ENCODE data around the gene ZNF185.

ZNF185 gene

DNA sequence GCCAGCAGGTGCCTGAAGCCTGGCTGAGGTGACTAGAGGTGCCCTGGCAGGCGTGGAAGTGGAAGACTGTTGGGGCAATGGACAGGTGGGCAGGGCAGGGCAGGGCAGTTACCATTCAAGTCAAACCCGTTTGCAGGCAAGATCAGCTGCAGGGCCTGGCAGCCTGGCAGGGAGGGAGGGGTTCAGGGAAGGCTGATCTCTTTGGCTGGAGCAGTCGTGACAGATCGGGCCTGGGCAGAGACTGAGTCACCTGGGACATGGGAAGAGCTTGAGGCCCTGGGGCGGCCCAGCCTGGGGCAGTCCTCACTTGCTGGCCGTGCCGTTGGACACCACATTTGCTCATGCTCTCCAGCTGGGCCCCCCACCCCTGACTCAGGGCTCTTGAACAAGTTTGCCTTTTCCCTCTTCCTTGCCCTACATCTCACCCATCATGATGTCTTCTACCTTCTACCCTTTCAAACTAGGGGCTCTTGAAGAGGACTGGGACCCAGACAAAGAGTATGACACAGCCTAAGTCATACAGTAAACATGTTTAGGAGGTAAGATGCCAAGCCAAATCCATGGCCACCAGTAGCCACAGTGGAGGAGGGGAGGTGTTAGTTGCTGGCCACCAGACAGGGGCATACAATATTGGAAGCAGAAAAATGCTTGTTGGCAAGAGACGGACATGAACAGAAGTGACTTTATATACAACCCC, 2.0 kb upstream of the ZNF185 start:
- Histone ChIP-seq H3K4me3 (ENCODE audit: insufficient read length, low read depth) (no peak overlapping the region), H3K36me3 (ENCODE audit: insufficient read depth, insufficient read length, low read length) (no peaks in the 10 kb centered on the region), H3K9me3 (ENCODE audit: insufficient read depth, low read length) (no peaks in the 10 kb centered on the region), H3K4me1 (ENCODE audit: insufficient read depth, insufficient read length) (peaks cover 2% of the 10 kb centered on the region), H3K9ac (ENCODE audit: insufficient read length, low read depth) (no peak overlapping the region), H3K27me3 (ENCODE audit: insufficient read depth, insufficient read length) (no peaks in the 10 kb centered on the region)
- TF ChIP-seq ZNF274 (IDR thresholded peaks at IDR 0.05; ENCODE audit: low read depth, low read length) (no peak), YY1 (IDR thresholded peaks at IDR 0.05; ENCODE audit: insufficient read depth, insufficient read length) (no peak), SUZ12 (IDR thresholded peaks at IDR 0.05; ENCODE audit: extremely low read depth, insufficient read depth, insufficient read length) (no peak)
- no peak for DNase-seq (ENCODE audit: low read depth, low spot score)

DNA sequence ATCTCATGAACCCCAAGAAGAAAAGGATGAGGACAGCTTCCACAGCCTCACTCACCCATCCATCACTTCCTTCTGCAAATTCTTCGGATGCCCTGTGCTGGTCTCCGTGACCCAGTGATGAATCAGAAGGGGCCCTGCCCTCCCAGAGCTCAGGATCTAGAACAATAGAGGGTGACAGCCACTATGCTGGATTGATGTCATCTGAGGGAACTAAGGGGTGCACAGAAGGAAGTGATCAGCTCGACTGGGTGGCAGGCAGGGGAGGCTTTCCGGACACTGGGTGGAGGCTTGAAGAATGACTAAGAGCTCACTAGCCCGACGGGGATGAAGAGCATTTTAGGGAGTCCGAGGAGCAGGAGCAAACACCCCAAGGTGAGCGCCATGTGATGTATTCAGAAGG, 1.4 kb upstream of the ZNF185 start:
- no peak for DNase-seq (ENCODE audit: low read depth, low spot score)
- Histone ChIP-seq H3K9me3 (ENCODE audit: insufficient read depth, low read length) (no peaks in the 10 kb centered on the region), H3K36me3 (ENCODE audit: insufficient read depth, insufficient read length, low read length) (no peaks in the 10 kb centered on the region), H3K9ac (ENCODE audit: insufficient read length, low read depth) (no peak overlapping the region), H3K27me3 (ENCODE audit: insufficient read depth, insufficient read length) (no peaks in the 10 kb centered on the region), H3K4me1 (ENCODE audit: insufficient read depth, insufficient read length) (peaks cover 2% of the 10 kb centered on the region), H3K4me3 (ENCODE audit: insufficient read length, low read depth) (no peak overlapping the region)
- TF ChIP-seq SUZ12 (IDR thresholded peaks at IDR 0.05; ENCODE audit: extremely low read depth, insufficient read depth, insufficient read length) (no peak), ZNF274 (IDR thresholded peaks at IDR 0.05; ENCODE audit: low read depth, low read length) (no peak), YY1 (IDR thresholded peaks at IDR 0.05; ENCODE audit: insufficient read depth, insufficient read length) (no peak)

DNA sequence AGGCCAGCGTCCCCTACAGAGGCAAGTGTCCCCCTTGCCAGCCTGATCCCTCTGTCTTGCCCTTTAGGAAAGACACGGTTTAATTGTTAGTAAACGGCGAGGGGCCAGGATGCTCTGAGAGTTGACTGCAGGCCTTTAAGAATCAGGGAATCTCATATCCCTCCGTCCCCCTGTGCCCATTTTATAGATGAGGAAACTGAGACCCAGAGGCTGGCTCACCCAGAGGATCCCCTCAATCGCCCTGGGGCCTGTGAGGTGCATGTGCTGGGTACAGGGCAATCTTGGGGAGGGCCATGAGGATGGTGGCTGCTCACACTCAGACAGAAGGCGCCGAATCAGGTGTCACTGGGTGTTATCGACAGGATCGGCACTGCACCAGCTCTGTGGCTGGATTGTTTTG, 575 bp downstream of the ZNF185 start:
- DNase-seq (ENCODE audit: low read depth, low spot score): no peak

DNA sequence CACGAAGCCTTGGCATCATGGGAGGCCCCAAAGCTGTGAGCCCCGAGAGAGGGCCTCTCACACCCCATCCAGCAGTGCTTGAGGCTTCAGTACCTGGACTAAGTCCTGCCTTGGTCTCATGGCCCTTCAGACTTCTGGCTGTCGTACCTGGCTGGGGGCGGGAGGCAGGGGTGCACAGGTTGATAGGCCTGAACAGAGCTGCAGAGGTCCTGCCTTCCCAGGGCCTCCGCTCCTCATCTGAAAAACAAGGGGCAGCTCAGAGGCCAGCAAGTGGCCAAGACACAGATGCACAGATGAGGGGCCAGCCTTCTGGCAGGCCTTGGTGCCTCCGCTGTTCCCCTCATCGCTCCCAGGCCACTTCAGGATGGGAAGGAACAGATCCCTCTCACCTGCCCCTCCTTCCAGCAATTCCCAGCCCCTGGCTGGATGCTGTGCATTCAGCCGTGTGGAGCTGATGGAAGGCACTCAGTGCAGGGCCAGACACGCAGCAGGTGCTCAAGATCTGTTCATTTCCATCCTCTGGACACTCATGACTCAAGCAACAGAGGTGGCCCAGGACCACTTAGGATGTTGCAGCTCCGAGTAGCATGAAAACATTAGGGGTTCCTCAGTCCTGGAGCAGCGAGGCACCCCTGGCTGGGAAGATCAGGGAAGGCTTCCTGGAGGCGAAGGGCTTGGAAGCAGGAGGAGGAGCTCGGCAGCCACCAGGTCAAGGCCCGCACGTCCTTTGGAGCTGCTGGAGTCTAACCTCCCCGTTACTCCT, 1.4 kb downstream of the ZNF185 start:
- no peak for DNase-seq (ENCODE audit: low read depth, low spot score)
- H3K4me3 ChIP-seq (ENCODE audit: insufficient read length, low read depth): no peak overlapping the region
- no peaks in the 10 kb centered on the region for H3K36me3 ChIP-seq (ENCODE audit: insufficient read depth, insufficient read length, low read length)
- H3K27me3 ChIP-seq (ENCODE audit: insufficient read depth, insufficient read length): no peaks in the 10 kb centered on the region
- TF ChIP-seq SUZ12 (IDR thresholded peaks at IDR 0.05; ENCODE audit: extremely low read depth, insufficient read depth, insufficient read length) (no peak), YY1 (IDR thresholded peaks at IDR 0.05; ENCODE audit: insufficient read depth, insufficient read length) (no peak), ZNF274 (IDR thresholded peaks at IDR 0.05; ENCODE audit: low read depth, low read length) (no peak)
- H3K9ac ChIP-seq (ENCODE audit: insufficient read length, low read depth): no peak overlapping the region
- H3K4me1 ChIP-seq (ENCODE audit: insufficient read depth, insufficient read length): peaks cover 2% of the 10 kb centered on the region
- H3K9me3 ChIP-seq (ENCODE audit: insufficient read depth, low read length): no peaks in the 10 kb centered on the region

More for the DNA sequence above, 575 bp downstream of the ZNF185 start:
- Histone ChIP-seq H3K4me1 (ENCODE audit: insufficient read depth, insufficient read length) (peaks cover 2% of the 10 kb centered on the region), H3K9me3 (ENCODE audit: insufficient read depth, low read length) (no peaks in the 10 kb centered on the region), H3K4me3 (ENCODE audit: insufficient read length, low read depth) (peak overlapping the region; percentile 36), H3K9ac (ENCODE audit: insufficient read length, low read depth) (peak overlapping the region; percentile 36), H3K27me3 (ENCODE audit: insufficient read depth, insufficient read length) (no peaks in the 10 kb centered on the region), H3K36me3 (ENCODE audit: insufficient read depth, insufficient read length, low read length) (no peaks in the 10 kb centered on the region)
- TF ChIP-seq SUZ12 (IDR thresholded peaks at IDR 0.05; ENCODE audit: extremely low read depth, insufficient read depth, insufficient read length) (no peak), YY1 (IDR thresholded peaks at IDR 0.05; ENCODE audit: insufficient read depth, insufficient read length) (no peak), ZNF274 (IDR thresholded peaks at IDR 0.05; ENCODE audit: low read depth, low read length) (no peak)

DNA sequence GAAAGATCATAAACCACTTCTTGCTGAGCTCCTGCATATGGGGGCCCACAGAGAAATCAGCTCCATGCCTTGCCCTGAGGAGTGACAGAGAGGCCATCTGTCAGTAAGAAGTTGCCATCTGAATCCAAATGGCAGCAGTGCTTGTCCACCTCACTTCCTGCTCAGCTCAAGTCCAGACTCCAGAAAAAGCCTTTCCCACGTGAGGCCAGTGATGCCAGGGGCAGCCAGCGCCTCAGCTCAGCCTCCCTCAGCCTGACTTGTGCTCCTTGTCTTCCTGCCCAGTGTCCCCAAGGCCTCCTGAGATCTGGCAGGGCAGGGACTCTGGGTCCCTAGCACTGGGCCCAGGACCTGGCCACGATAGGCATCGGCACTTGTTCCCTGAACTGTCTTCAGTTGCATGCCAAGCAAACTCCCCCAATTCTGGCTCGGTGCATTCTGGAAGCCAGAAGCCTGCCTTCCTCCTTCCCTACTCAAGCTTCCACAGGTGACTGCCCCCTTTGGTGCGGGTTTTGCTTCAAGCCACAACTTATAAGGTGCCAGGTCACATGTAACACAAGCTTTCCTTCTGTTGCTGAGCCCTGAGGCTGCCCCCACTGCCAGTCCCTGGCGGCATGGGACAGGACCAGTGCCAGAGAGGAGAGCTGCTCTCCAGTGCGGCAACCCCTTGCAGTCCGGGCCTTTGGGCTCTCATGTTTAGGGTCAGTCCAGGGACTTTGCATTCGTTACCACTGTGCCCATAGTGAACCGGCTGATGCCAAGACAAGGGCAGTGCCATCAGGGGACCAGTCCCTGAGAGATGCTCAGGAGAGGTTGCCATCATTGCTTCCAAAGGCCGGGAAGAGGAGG, 2.2 kb downstream of the ZNF185 start:
- TF ChIP-seq ZNF274 (IDR thresholded peaks at IDR 0.05; ENCODE audit: low read depth, low read length) (no peak), SUZ12 (IDR thresholded peaks at IDR 0.05; ENCODE audit: extremely low read depth, insufficient read depth, insufficient read length) (no peak), YY1 (IDR thresholded peaks at IDR 0.05; ENCODE audit: insufficient read depth, insufficient read length) (no peak)
- Histone ChIP-seq H3K36me3 (ENCODE audit: insufficient read depth, insufficient read length, low read length) (no peaks in the 10 kb centered on the region), H3K27me3 (ENCODE audit: insufficient read depth, insufficient read length) (no peaks in the 10 kb centered on the region), H3K4me3 (ENCODE audit: insufficient read length, low read depth) (no peak overlapping the region), H3K9ac (ENCODE audit: insufficient read length, low read depth) (no peak overlapping the region), H3K4me1 (ENCODE audit: insufficient read depth, insufficient read length) (peaks cover 4% of the 10 kb centered on the region), H3K9me3 (ENCODE audit: insufficient read depth, low read length) (no peaks in the 10 kb centered on the region)
- DNase-seq (ENCODE audit: low read depth, low spot score): no peak

DNA sequence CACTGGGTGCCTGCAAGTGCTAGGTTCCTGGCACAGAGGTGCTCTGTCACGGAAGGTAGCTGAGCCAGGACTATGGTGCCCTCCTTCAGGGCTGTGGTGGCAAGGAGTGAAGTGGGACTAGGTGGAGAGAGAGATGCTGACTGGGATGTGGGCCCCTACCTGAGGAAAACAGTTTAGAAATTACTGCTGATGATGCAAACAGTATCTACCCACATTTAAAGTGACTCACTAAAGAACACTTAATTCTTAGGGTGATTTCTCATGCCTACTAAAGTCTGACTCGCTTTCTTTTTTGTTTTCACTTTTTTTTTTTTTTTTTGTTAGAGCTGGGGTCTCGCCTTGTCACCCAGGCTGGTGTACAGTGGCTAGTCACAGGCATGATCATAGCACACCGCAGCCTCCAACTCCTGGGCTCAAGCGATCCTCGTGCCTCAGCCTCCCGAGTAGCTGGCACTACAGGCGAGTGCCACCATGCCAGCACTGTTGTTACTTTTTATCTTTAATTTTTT, 3.1 kb downstream of the ZNF185 start:
- Histone ChIP-seq H3K36me3 (ENCODE audit: insufficient read depth, insufficient read length, low read length) (no peaks in the 10 kb centered on the region), H3K4me1 (ENCODE audit: insufficient read depth, insufficient read length) (peaks cover 4% of the 10 kb centered on the region), H3K9me3 (ENCODE audit: insufficient read depth, low read length) (no peaks in the 10 kb centered on the region), H3K27me3 (ENCODE audit: insufficient read depth, insufficient read length) (no peaks in the 10 kb centered on the region), H3K4me3 (ENCODE audit: insufficient read length, low read depth) (no peak overlapping the region), H3K9ac (ENCODE audit: insufficient read length, low read depth) (no peak overlapping the region)
- TF ChIP-seq SUZ12 (IDR thresholded peaks at IDR 0.05; ENCODE audit: extremely low read depth, insufficient read depth, insufficient read length): no peak
- no peak for TF ChIP-seq YY1 (IDR thresholded peaks at IDR 0.05; ENCODE audit: insufficient read depth, insufficient read length)
- no peak for TF ChIP-seq ZNF274 (IDR thresholded peaks at IDR 0.05; ENCODE audit: low read depth, low read length)
- DNase-seq (ENCODE audit: low read depth, low spot score): no peak
